ENCODE data around the gene DTWD2. TPM values are rescaled to one million over a fixed set of nuclear protein-coding genes. Genes with fewer than 3 reads are reported as not detected.
A peak's percentile ranks its signal among the peaks of the same experiment; 100 is the strongest.

DTWD2 gene
- total RNA-seq, 2 donors from 2014 or later: 8.4 to 10.5 TPM

- ATAC-seq (no peak), DNase-seq (no peak)
- intact Hi-C loops (cut with DNase I): no loop called here
These were observed 181.8 kb downstream of the DTWD2 start for GRCh38 chr5:118806571-118806970.

GRCh38 chr5:118802335-118802734 lies 186.0 kb downstream of the DTWD2 start:
- ATAC-seq (no peak), DNase-seq (no peak)
- intact Hi-C loops (cut with DNase I): no loop called here

- ATAC-seq (no peak), DNase-seq (no peak)
- intact Hi-C loops (cut with DNase I): loop anchor here in 1 of 2 donors (10.0 kb wide), 2 partner anchors 1201 to 1341 kb away; no protein-coding TSS in a partner anchor
These were observed 192.3 kb downstream of the DTWD2 start for GRCh38 chr5:118796081-118796480.

GRCh38 chr5:118794281-118794680 lies 194.1 kb downstream of the DTWD2 start:
- DNase-seq: no peak
- ATAC-seq: no peak
- intact Hi-C loops (cut with DNase I): loop anchor here in 1 of 2 donors (10.0 kb wide), 2 partner anchors 1199 to 1339 kb away; no protein-coding TSS in a partner anchor

- ATAC-seq (peak in 1 of 2 donors; percentile 42), DNase-seq (no peak)
- intact Hi-C loops (cut with DNase I): loop anchor here in 1 of 2 donors (10.0 kb wide), 2 partner anchors 1199 to 1339 kb away; no protein-coding TSS in a partner anchor
These were observed 194.7 kb downstream of the DTWD2 start for GRCh38 chr5:118793652-118794051.

GRCh38 chr5:118793091-118793490 lies 195.3 kb downstream of the DTWD2 start:
- DNase-seq (no peak), ATAC-seq (no peak)
- intact Hi-C loops (cut with DNase I): loop anchor here in 1 of 2 donors (10.0 kb wide), 2 partner anchors 1198 to 1338 kb away; no protein-coding TSS in a partner anchor

GRCh38 chr5:118791926-118792734 lies 196.2 kb downstream of the DTWD2 start:
- peak; percentile 90 to 93 for ATAC-seq
- no peak for DNase-seq
- intact Hi-C loops (cut with DNase I): loop anchor here in 1 of 2 donors (10.0 kb wide), 2 partner anchors 1197 to 1337 kb away; no protein-coding TSS in a partner anchor

- no peak for ATAC-seq
- intact Hi-C loops (cut with DNase I): no loop called here
- no peak for DNase-seq
These were observed 199.0 kb downstream of the DTWD2 start for GRCh38 chr5:118789366-118789765.

- ATAC-seq: no peak
- intact Hi-C loops (cut with DNase I): no loop called here
- DNase-seq: no peak
These were observed 200.0 kb downstream of the DTWD2 start for GRCh38 chr5:118788351-118788750.

Small RNA genes within 50 kb of the gene (microRNA-seq; reads per million reads assigned to microRNA genes)
- 0 reads per million in 2 donors for gene MIR1244-2

Other genes with a start within 250 kb of the DTWD2 start
- gene DMXL1, start 82.5 kb upstream of the DTWD2 start, total RNA-seq: 10 to 100 TPM; 28.9 to 29.2 TPM